ENCODE measurements around the gene RUNX2.

Gene RUNX2

GRCh38 chr6:45427726-45428125 lies 99.6 kb downstream of the RUNX2 start:
- H3K36me3 Mint-ChIP-seq (ENCODE audit: low read depth) = peaks cover 20% of the 10 kb centered on the region
- H3K4me1 Mint-ChIP-seq (ENCODE audit: low read depth) = peaks cover 39% of the 10 kb centered on the region
- peaks cover 27% of the 10 kb centered on the region for H3K27me3 Mint-ChIP-seq (ENCODE audit: low read depth)
- no peaks in the 10 kb centered on the region for H3K9me3 Mint-ChIP-seq
- H3K27ac Mint-ChIP-seq = no peak overlapping the region
- no peak overlapping the region for H3K4me3 Mint-ChIP-seq

- Mint-ChIP-seq H3K4me3 (no peak overlapping the region), H3K4me1 (ENCODE audit: low read depth) (peaks cover 40% of the 10 kb centered on the region), H3K9me3 (no peaks in the 10 kb centered on the region), H3K36me3 (ENCODE audit: low read depth) (peaks cover 20% of the 10 kb centered on the region), H3K27ac (peak overlapping the region; percentile 51), H3K27me3 (ENCODE audit: low read depth) (peaks cover 23% of the 10 kb centered on the region)
These were observed 100.6 kb downstream of the RUNX2 start for GRCh38 chr6:45428727-45429126.

- no peak overlapping the region for H3K4me3 Mint-ChIP-seq
- H3K27me3 Mint-ChIP-seq (ENCODE audit: low read depth) = peaks cover 9% of the 10 kb centered on the region
- no peaks in the 10 kb centered on the region for H3K9me3 Mint-ChIP-seq
- H3K4me1 Mint-ChIP-seq (ENCODE audit: low read depth) = peaks cover 36% of the 10 kb centered on the region
- peak overlapping the region; percentile 2 for H3K27ac Mint-ChIP-seq
- H3K36me3 Mint-ChIP-seq (ENCODE audit: low read depth) = peaks cover 26% of the 10 kb centered on the region
These were observed 102.6 kb downstream of the RUNX2 start for GRCh38 chr6:45430590-45431202.

DNA sequence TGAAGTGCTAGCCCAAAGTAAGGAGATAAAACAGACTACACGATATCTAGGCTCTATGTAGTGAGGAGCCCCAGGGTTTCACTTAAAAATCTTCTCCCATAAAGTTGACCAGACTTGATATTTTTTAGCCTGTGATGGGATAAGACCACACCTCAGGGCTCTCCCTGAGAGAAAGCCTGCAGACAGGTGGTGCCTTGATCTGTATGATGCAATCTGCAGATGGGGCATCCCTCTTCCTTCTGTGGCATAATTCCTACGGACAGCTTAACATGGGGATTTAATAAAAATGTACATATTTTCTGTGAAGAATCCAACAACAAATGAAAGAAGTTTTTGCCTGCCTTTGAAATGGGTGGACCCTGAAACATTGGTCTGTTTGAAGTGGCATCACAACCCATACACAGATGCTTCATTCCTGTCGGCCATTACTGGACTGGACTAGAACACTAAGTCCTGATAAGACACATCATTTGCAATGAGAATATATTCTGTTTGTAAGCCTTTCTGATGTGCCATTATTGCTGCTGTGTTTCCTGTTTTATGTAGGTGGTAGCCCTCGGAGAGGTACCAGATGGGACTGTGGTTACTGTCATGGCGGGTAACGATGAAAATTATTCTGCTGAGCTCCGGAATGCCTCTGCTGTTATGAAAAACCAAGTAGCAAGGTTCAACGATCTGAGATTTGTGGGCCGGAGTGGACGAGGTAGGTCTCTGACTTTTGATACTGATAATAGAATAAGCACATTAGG lies 103.4 kb downstream of the RUNX2 start:
- Mint-ChIP-seq H3K27ac (peak overlapping the region; percentile 38), H3K9me3 (no peaks in the 10 kb centered on the region), H3K4me1 (ENCODE audit: low read depth) (peaks cover 38% of the 10 kb centered on the region), H3K4me3 (peak overlapping the region; percentile 33), H3K36me3 (ENCODE audit: low read depth) (peaks cover 28% of the 10 kb centered on the region), H3K27me3 (ENCODE audit: low read depth) (peaks cover 7% of the 10 kb centered on the region)

GRCh38 chr6:45432977-45433376 lies 104.8 kb downstream of the RUNX2 start:
- Mint-ChIP-seq H3K9me3 (no peaks in the 10 kb centered on the region), H3K27ac (no peak overlapping the region), H3K4me3 (no peak overlapping the region)

GRCh38 chr6:45433533-45434380 lies 105.6 kb downstream of the RUNX2 start:
- Mint-ChIP-seq H3K4me1 (ENCODE audit: low read depth) (peaks cover 52% of the 10 kb centered on the region), H3K9me3 (no peaks in the 10 kb centered on the region), H3K27me3 (ENCODE audit: low read depth) (peaks cover 4% of the 10 kb centered on the region), H3K4me3 (peak overlapping the region; percentile 33), H3K36me3 (ENCODE audit: low read depth) (peaks cover 34% of the 10 kb centered on the region), H3K27ac (peak overlapping the region; percentile 55)

More at GRCh38 chr6:45432977-45433376, 104.8 kb downstream of the RUNX2 start:
- Mint-ChIP-seq H3K4me1 (ENCODE audit: low read depth) (peaks cover 52% of the 10 kb centered on the region), H3K27me3 (ENCODE audit: low read depth) (peaks cover 7% of the 10 kb centered on the region), H3K36me3 (ENCODE audit: low read depth) (peaks cover 32% of the 10 kb centered on the region)

DNA sequence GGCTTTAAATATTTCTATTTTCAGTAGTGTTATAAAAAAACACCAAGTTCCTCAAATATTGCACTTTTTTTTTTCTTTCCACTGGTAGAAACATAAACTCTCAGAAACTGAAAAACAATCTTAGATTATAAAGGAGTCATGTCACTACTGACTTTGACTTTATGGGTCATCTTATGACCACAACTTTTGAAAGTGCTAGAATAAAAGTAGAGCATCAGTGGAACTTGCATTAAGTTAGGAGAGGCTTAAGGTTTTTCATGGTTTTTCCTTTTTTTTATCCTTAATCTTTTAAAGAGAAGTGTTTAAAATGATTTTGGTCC lies 106.2 kb downstream of the RUNX2 start:
- Mint-ChIP-seq H3K27ac (peak overlapping the region; percentile 31), H3K4me3 (peak overlapping the region; percentile 33), H3K9me3 (no peaks in the 10 kb centered on the region), H3K4me1 (ENCODE audit: low read depth) (peaks cover 52% of the 10 kb centered on the region), H3K36me3 (ENCODE audit: low read depth) (peaks cover 31% of the 10 kb centered on the region), H3K27me3 (ENCODE audit: low read depth) (peaks cover 4% of the 10 kb centered on the region)

DNA sequence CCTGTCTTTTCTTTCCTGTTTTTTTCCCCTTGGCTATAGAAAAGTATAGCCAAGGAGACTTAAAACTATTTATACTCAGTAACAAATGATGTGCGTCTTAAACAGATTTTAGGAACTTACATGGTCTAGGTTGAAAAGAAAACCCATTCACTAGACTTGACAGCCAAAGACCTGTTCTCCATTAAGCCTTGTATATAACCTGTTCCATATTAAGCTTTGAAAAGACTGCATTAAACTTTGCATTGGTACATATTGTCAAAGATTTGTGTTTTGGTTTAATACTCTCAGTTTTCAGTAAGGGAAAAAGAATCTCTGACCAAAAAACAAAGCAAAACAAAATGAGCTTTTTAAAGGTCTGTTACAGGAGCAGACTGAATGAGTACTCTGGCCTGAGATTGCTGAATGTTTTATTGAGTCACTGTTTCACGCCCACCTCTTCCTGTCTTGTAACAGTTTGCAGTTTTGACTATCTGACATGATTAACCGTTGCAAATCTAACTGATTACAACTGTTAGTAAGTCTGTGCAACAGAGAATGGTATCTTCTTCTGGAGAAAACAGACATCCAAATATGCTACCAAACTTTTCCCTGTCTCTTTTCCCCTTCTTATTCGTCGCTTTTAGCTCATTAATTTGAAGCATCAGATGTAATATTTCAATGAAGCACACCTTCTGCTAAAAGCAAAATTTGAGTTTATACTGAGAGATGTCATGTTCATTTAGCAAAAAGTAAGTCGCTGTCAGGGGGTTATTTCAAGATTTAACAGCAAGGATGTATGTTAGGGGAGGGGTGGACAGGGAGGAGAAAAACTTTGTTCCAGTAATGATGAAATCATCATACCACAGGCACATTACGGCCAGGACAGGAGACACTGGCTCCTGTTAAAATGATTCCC lies 108.7 kb downstream of the RUNX2 start:
- Mint-ChIP-seq H3K4me1 (ENCODE audit: low read depth) (peaks cover 42% of the 10 kb centered on the region), H3K27ac (peak overlapping the region; percentile 86), H3K36me3 (ENCODE audit: low read depth) (peaks cover 21% of the 10 kb centered on the region), H3K9me3 (no peaks in the 10 kb centered on the region), H3K27me3 (ENCODE audit: low read depth) (peaks cover 3% of the 10 kb centered on the region), H3K4me3 (peak overlapping the region; percentile 26)

DNA sequence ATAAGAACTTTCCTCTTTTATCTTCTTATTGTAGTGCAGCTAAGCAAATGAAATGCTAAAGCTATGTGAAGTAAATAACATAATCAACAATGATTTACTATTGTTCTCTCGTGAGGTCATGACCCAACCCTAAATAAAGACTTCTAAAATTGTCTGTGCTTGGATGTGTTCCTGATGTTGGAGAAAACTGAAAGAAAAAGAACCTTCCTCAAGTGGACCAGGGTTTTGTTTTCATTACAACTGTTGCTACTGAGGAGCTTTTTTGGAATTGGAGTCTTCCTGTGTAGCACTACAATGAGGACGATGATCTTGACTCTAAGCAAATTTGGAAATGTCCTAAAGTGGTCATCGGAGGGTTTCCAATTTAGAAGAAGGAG lies 109.3 kb downstream of the RUNX2 start:
- Mint-ChIP-seq H3K36me3 (ENCODE audit: low read depth) (peaks cover 21% of the 10 kb centered on the region), H3K9me3 (no peaks in the 10 kb centered on the region), H3K27ac (peak overlapping the region; percentile 86), H3K4me1 (ENCODE audit: low read depth) (peaks cover 40% of the 10 kb centered on the region), H3K27me3 (ENCODE audit: low read depth) (no peaks in the 10 kb centered on the region), H3K4me3 (no peak overlapping the region)

DNA sequence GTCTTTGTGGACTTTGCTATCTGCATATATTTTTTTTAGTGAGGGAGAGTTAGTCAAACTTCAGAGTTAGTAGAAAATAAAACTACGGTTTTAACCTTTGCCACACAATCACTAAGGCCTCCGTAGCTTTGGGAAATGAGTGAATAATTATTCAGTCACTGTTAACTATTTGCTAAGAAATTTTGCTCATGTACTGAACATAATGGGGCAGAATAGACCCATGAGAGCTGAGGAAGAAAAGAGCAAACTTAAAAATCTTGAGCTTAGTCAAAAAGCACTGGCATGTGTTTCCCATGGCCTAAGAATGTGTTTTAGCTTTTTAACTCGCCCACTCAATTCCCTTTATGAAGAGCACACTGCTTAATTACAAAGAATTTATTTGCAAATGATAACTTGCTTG lies 110.0 kb downstream of the RUNX2 start:
- Mint-ChIP-seq H3K27me3 (ENCODE audit: low read depth) (no peaks in the 10 kb centered on the region), H3K9me3 (no peaks in the 10 kb centered on the region), H3K4me3 (no peak overlapping the region), H3K27ac (no peak overlapping the region), H3K36me3 (ENCODE audit: low read depth) (peaks cover 22% of the 10 kb centered on the region), H3K4me1 (ENCODE audit: low read depth) (peaks cover 37% of the 10 kb centered on the region)

GRCh38 chr6:45438849-45439406 lies 110.8 kb downstream of the RUNX2 start:
- peaks cover 26% of the 10 kb centered on the region for H3K36me3 Mint-ChIP-seq (ENCODE audit: low read depth)
- H3K27me3 Mint-ChIP-seq (ENCODE audit: low read depth) = no peaks in the 10 kb centered on the region
- H3K4me3 Mint-ChIP-seq = no peak overlapping the region
- H3K9me3 Mint-ChIP-seq = no peaks in the 10 kb centered on the region
- peaks cover 41% of the 10 kb centered on the region for H3K4me1 Mint-ChIP-seq (ENCODE audit: low read depth)
- H3K27ac Mint-ChIP-seq = no peak overlapping the region

DNA sequence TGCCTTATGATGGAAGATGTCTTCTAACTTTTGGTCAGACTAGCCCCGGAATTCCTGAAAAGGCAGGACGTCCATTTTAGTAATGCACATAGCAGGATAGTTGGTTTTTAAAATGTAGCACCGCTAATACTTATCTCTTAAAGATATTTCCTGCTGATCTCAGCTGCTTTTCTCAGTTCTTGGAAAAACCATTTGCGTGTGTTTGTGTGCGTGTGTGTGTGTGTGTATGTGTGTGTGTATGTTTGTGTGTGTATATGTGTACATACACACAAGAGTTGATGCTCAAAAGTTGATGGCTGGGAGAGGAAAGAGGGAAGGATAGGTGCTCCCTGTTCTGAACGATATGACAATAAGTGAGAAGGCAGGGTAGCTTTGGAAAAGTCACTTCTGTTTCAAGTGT lies 111.3 kb downstream of the RUNX2 start:
- peaks cover 25% of the 10 kb centered on the region for H3K36me3 Mint-ChIP-seq (ENCODE audit: low read depth)
- H3K4me1 Mint-ChIP-seq (ENCODE audit: low read depth) = peaks cover 40% of the 10 kb centered on the region
- H3K9me3 Mint-ChIP-seq = no peaks in the 10 kb centered on the region
- H3K27ac Mint-ChIP-seq = no peak overlapping the region
- H3K4me3 Mint-ChIP-seq = no peak overlapping the region
- H3K27me3 Mint-ChIP-seq (ENCODE audit: low read depth) = no peaks in the 10 kb centered on the region

GRCh38 chr6:45439861-45440388 lies 111.8 kb downstream of the RUNX2 start:
- Mint-ChIP-seq H3K4me3 (no peak overlapping the region), H3K9me3 (no peaks in the 10 kb centered on the region), H3K27ac (no peak overlapping the region), H3K36me3 (ENCODE audit: low read depth) (peaks cover 25% of the 10 kb centered on the region), H3K4me1 (ENCODE audit: low read depth) (peaks cover 43% of the 10 kb centered on the region), H3K27me3 (ENCODE audit: low read depth) (no peaks in the 10 kb centered on the region)
